SH-SY5Y (cell line): ENCODE data around the gene PPP2R2C.

ENCODE experiments used
- GATA2 ChIP-seq: IDR thresholded peaks from 2 replicates; pipeline ENCODE4 v1.6.1; 2011; ENCODE audit warnings: mild to moderate bottlenecking, low read depth, low read length
- GATA3 ChIP-seq: IDR thresholded peaks from 2 replicates; pipeline ENCODE4 v1.6.1; 2011; ENCODE audit warnings: low read depth, mild to moderate bottlenecking, low read length, moderate library complexity

GRCh38 chr4:6517171-6517570, 44.8 kb upstream of the PPP2R2C start:
- no peak for TF ChIP-seq GATA2
- TF ChIP-seq GATA3 = no peak
